GM13976 (cell line): ENCODE results near the gene RPS24.

Source experiments
- DNase-seq: peaks from one replicate; pipeline ENCODE4 v3.0.0; 2012; ENCODE audit warnings: low spot score
- in situ Hi-C: fragments of 300-500 bp; cut with MboI; formaldehyde crosslinking; loops from one replicate; pipeline ENCODE4 v1.12.0; 2022; ENCODE audit warnings: low sequenced_read_pairs, mixed read lengths, inconsistent platforms; ENCODE audit not compliant: unreplicated experiment
- TF ChIP-seq, protein P1 (sequence below): IDR thresholded peaks from 2 replicates; pipeline ENCODE4 v1.5.1; 2012; ENCODE audit warnings: borderline replicate concordance, mild to moderate bottlenecking; ENCODE audit not compliant: insufficient read depth; ENCODE audit errors: extremely low read depth, missing control alignments, control extremely low read depth

Gene RPS24

DNA sequence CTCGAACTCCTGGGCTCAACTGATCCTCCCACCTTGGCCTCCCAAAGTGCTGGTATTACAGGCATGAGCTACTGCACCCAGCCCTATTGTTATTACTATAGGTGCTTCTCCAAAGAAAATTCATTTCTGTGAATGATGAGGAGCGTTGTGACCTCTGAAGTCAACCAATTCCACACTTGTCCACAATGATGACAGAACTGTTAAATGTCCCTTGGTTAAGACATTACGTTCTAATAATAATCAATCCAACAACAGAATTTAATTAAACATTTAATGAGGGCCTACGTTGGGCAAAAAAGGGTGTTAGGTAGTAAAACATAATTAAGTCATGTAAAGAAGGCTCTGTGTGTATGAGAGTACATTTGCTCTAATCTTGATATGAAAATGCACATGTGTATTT, 22.6 kb upstream of the RPS24 start:
- TF ChIP-seq, protein P1, sequence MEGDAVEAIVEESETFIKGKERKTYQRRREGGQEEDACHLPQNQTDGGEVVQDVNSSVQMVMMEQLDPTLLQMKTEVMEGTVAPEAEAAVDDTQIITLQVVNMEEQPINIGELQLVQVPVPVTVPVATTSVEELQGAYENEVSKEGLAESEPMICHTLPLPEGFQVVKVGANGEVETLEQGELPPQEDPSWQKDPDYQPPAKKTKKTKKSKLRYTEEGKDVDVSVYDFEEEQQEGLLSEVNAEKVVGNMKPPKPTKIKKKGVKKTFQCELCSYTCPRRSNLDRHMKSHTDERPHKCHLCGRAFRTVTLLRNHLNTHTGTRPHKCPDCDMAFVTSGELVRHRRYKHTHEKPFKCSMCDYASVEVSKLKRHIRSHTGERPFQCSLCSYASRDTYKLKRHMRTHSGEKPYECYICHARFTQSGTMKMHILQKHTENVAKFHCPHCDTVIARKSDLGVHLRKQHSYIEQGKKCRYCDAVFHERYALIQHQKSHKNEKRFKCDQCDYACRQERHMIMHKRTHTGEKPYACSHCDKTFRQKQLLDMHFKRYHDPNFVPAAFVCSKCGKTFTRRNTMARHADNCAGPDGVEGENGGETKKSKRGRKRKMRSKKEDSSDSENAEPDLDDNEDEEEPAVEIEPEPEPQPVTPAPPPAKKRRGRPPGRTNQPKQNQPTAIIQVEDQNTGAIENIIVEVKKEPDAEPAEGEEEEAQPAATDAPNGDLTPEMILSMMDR: no peak
- DNase-seq: no peak
- in situ Hi-C loops: no loop called here

DNA sequence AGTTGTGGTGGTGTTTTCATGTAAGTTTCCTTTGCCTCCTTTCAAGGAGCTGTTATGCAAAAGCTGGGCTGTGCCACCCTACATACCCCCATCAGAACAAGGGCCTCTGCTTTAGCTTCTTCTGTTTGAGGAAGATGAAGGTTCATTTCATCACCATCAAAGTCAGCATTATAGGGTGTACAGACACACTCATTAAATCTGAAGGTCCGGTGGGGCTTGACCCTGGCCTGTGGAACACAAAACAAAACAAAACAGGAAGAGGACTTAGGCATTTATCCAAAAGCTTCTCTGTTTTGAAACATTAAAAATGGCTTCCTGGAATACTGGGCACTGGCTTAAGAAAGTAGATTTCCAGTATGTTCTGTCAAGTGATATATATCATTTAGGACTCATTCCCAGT, 20.1 kb upstream of the RPS24 start:
- no peak for DNase-seq
- in situ Hi-C loops: no loop called here
- TF ChIP-seq, protein P1: no peak

DNA sequence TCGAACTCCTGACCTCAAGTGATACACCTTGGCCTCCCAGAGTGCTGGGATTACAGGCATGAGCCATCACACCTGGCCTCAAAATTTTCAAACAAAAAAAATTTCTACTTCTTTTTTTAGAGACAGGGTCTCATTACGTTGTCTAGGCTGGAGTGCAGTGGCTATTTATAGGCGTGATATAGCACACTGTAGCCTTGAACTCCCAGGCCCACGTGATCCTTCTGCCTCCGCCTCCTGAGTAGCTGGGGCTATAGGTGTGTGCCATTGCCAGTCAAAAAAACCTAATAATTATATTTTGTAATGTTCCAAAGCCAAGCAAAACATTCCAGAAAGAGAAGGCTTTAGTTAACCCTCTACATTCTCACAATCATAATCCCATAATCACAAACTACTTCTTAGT, 18.1 kb upstream of the RPS24 start:
- DNase-seq: no peak
- in situ Hi-C loops: no loop called here
- TF ChIP-seq, protein P1: no peak

DNA sequence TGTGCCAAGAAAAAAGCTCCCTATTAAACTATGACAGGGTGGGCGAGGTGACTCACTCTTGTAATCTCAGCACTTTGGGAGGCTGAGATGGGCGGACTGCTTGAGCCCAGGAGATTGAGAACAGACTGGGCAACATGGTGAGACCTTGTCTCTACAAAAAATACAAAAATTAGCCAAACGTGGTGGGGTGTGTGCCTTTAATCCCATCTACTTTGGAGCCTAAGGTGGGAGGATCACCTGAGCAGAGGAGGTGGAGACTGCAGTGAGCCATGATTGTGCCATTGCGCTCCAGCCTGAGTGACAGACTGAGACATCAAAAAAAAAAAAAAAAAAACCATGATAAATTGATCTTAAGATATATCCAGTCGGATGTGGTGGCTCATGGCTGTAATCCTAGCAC, 15.8 kb upstream of the RPS24 start:
- no peak for DNase-seq
- TF ChIP-seq, protein P1: no peak
- in situ Hi-C loops: no loop called here

DNA sequence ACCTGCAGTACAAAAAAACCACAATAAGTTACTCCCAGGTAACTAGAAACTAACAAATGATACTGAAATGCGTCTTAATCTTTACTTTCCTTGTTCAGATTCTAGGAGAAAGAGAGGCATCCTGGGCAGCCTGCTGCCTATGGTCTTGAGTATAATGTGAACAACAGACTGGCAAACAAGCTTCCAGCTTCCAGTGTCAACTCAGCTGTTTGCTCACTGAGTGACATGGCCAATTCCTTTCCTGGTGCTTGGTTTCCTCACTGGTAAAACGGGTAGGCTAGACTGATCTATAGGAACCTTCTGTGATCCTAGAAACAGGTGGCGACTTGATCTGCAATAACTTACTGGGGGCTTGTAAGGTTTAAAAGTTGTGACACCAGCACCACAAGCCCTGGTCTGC, 14.4 kb upstream of the RPS24 start:
- no peak for DNase-seq
- TF ChIP-seq, protein P1: no peak
- in situ Hi-C loops: no loop called here

DNA sequence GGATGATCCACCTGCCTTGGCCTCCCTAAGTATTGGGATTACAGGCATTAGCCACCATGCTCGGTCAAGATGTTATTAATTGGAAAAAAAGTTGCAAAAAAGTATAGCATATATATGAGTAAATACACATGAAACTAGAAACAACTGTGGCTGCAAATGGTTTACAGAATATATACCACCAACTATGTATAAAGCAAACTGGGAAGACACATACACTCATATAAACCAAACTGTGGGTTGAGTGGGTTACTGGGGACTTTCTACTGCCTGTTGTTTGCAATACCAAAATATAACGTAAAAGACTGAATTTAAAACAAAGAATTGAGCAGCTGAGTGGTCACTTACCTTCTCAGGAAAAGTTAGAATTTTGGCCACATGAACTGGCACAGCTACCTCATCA, 12.5 kb upstream of the RPS24 start:
- DNase-seq: no peak
- TF ChIP-seq, protein P1: no peak
- in situ Hi-C loops: no loop called here

DNA sequence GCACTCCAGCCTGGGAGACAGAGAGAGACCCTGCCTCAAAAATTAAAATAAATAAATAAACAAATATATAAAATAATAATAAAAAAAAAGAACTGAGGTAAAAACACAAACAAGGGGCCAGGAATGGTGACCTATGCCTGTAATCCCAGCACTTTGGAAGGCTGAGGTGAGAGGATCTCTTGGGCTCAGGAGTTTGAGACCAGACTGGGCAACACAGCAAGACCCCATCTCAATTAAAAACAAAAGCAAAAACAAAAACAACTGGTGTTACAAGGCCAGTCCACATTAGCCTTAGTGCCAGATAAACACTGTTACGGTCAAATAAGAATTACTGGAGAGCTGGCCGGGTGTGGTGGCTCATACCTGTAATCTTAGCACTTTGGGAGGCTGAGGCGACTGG, 9.9 kb upstream of the RPS24 start:
- TF ChIP-seq, protein P1: no peak
- DNase-seq: no peak
- in situ Hi-C loops: no loop called here
